HepG2 (cell line): ENCODE measurements around the gene SERBP1.

ENCODE experiments used
- ADNP ChIP-seq: sonication (generic); formaldehyde crosslinking; IDR thresholded peaks from 2 replicates; pipeline ENCODE4 v1.4.0; 2020; ENCODE audit warnings: missing genetic modification reagents
- CC2D1A ChIP-seq: sonication (generic); formaldehyde crosslinking; IDR thresholded peaks from 2 replicates; pipeline ENCODE4 v1.8.1; 2023; ENCODE audit warnings: mild to moderate bottlenecking, missing genetic modification reagents
- ELF4 ChIP-seq: sonication (generic); formaldehyde crosslinking; IDR thresholded peaks from 2 replicates; pipeline ENCODE4 v1.5.0; 2020; ENCODE audit warnings: missing genetic modification reagents, mild to moderate bottlenecking, moderate library complexity, borderline replicate concordance
- NFE2 ChIP-seq: sonication (generic); formaldehyde crosslinking; IDR thresholded peaks from 2 replicates; pipeline ENCODE4 v1.4.0; 2020; ENCODE audit warnings: missing genetic modification reagents
- NR3C1 ChIP-seq: sonication (generic); formaldehyde crosslinking; IDR thresholded peaks from 2 replicates; pipeline ENCODE4 v1.4.0; 2020; ENCODE audit warnings: missing genetic modification reagents
- POLR2A ChIP-seq, 2 experiments: IDR thresholded peaks; 2 replicates each; pipeline ENCODE4 v1.6.1; 2011; ENCODE audit warnings: low read depth in 2 of 2, low read length in 2 of 2, mild to moderate bottlenecking in 1 of 2, moderate library complexity in 1 of 2; ENCODE audit not compliant: insufficient read depth in 1 of 2
- SRSF1 ChIP-seq: fragments of 200-400 bp; formaldehyde crosslinking; optimal IDR thresholded peaks from 2 replicates; pipeline ENCODE3; 2017; ENCODE audit warnings: mild to moderate bottlenecking, low read depth, low read length, moderate library complexity
- TARDBP ChIP-seq: sonication (generic); formaldehyde crosslinking; IDR thresholded peaks from 2 replicates; pipeline ENCODE4 v1.8.0; 2022; ENCODE audit warnings: mild to moderate bottlenecking, missing genetic modification reagents
- ZNF256 ChIP-seq: sonication (generic); formaldehyde crosslinking; conservative IDR thresholded peaks from 2 replicates; pipeline ENCODE4 v1.4.0; 2020; ENCODE audit warnings: missing genetic modification reagents
- ZNF562 ChIP-seq: sonication (generic); formaldehyde crosslinking; IDR thresholded peaks from 2 replicates; pipeline ENCODE4 v1.8.0; 2022; ENCODE audit warnings: missing genetic modification reagents, borderline replicate concordance
- ZNF614 ChIP-seq: IDR thresholded peaks from 2 replicates; pipeline ENCODE4 v1.6.1; 2018; ENCODE audit warnings: missing biosample characterization, missing genetic modification reagents, inconsistent platforms, borderline replicate concordance
- TF ChIP-seq, protein P1 (sequence below): conservative IDR thresholded peaks from 2 replicates; pipeline ENCODE4 v1.6.1; 2018; ENCODE audit warnings: missing genetic modification reagents
- TF ChIP-seq, protein P2 (sequence below): sonication (generic); formaldehyde crosslinking; IDR thresholded peaks from 2 replicates; pipeline ENCODE4 v1.5.0; 2020; ENCODE audit warnings: mild to moderate bottlenecking, missing genetic modification reagents, moderate library complexity

DNA sequence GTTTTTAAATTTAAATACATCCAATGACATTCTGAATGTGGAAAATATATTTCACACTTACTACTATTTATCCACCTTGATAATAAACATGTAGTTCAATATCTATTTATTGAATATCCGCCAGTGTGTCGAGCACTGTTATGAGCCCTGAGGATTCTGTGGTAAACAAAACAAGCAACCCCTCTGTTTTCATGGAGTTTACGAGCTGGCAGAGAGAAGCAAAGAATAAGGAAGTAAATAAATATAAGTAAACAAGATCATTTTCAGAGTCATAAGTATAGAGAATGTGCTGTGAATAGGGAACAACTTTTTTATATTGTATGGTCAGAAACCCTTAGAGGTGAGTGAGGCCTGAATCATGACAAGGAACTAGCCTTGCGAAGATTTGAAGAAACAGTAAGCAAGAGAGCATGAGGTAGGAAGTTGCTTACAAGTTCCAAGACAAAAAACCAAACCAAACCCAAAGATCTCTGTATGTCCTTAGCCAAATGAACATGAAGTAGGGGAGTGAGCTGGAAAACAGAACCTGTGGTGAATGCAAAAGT lies 6.4 kb upstream of the SERBP1 start:
- TF ChIP-seq CC2D1A (CRISPR knock-in tag) (no peak), ZNF614 (CRISPR knock-in tag) (no peak), SRSF1 (no peak), ZNF256 (no peak), POLR2A (IDR thresholded peaks at IDR 0.05; ENCODE audit: insufficient read depth in 1 of 2, low read depth in 2 of 2, low read length in 2 of 2) (no peak), ADNP (no peak), ELF4 (CRISPR knock-in tag) (no peak), NR3C1 (CRISPR knock-in tag) (no peak), TARDBP (CRISPR knock-in tag) (no peak), ZNF562 (CRISPR knock-in tag) (no peak), NFE2 (CRISPR knock-in tag) (no peak)
- TF ChIP-seq, protein P1, sequence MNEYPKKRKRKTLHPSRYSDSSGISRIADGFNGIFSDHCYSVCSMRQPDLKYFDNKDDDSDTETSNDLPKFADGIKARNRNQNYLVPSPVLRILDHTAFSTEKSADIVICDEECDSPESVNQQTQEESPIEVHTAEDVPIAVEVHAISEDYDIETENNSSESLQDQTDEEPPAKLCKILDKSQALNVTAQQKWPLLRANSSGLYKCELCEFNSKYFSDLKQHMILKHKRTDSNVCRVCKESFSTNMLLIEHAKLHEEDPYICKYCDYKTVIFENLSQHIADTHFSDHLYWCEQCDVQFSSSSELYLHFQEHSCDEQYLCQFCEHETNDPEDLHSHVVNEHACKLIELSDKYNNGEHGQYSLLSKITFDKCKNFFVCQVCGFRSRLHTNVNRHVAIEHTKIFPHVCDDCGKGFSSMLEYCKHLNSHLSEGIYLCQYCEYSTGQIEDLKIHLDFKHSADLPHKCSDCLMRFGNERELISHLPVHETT (CRISPR knock-in tag) = no peak
- TF ChIP-seq, protein P2, sequence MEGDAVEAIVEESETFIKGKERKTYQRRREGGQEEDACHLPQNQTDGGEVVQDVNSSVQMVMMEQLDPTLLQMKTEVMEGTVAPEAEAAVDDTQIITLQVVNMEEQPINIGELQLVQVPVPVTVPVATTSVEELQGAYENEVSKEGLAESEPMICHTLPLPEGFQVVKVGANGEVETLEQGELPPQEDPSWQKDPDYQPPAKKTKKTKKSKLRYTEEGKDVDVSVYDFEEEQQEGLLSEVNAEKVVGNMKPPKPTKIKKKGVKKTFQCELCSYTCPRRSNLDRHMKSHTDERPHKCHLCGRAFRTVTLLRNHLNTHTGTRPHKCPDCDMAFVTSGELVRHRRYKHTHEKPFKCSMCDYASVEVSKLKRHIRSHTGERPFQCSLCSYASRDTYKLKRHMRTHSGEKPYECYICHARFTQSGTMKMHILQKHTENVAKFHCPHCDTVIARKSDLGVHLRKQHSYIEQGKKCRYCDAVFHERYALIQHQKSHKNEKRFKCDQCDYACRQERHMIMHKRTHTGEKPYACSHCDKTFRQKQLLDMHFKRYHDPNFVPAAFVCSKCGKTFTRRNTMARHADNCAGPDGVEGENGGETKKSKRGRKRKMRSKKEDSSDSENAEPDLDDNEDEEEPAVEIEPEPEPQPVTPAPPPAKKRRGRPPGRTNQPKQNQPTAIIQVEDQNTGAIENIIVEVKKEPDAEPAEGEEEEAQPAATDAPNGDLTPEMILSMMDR = no peak
